ENCODE data around the gene CMPK2. TPM values are rescaled to one million over a fixed set of nuclear protein-coding genes. Genes with fewer than 3 reads are reported as not detected.

CMPK2 gene
- total and polyA plus RNA-seq, 2 donors from 2014 or later, result 2.8 to 4.5 TPM

DNA sequence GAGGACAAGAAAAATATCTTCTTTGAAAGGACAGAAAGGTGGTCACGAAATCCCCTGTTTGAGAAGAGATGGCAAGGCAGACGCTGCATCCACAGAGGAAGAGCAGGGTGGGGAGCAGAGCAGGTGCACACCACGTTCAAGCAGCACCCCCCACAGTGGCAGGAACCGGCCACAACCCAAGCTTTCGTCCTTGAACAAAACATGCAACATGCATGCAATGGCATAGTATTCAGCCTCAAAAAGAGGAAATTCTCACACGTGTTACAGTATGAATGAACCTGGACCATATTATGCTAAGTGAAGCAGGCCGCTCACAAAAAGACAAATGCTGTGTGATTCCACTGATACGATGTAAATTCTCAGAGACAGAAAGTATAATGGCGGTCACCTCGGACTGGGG is 51.4 kb downstream of the CMPK2 start:
- Histone ChIP-seq H3K36me3 (ENCODE audit: control insufficient read depth in 2 of 3, insufficient read depth in 3 of 3, low read length in 3 of 3) (no peaks in the 10 kb centered on the region), H3K27me3 (ENCODE audit: control insufficient read depth, insufficient read depth, low read length) (no peaks in the 10 kb centered on the region), H3K9ac (ENCODE audit: low read length in 3 of 3) (no peak overlapping the region), H3K27ac (ENCODE audit: low read depth in 2 of 2, low read length in 2 of 2) (no peak overlapping the region), H3K4me3 (ENCODE audit: low read length in 3 of 3) (no peak overlapping the region), H3K4me1 (ENCODE audit: control insufficient read depth in 2 of 3, insufficient read depth in 2 of 3, low read depth in 1 of 3, low read length in 3 of 3) (no peaks in the 10 kb centered on the region), H3K9me3 (ENCODE audit: control insufficient read depth in 2 of 3, insufficient read depth in 1 of 3, low read length in 3 of 3) (no peaks in the 10 kb centered on the region)
- DNase-seq (no peak), FAIRE-seq (no peak)
- intact Hi-C loops (cut with DNase I), result no loop called here
- no peak for TF ChIP-seq CTCF (IDR thresholded peaks at IDR 0.05; ENCODE audit: borderline replicate concordance, extremely low read depth, insufficient read depth)

- intact Hi-C loops (cut with DNase I), result no loop called here
- Histone ChIP-seq H3K4me1 (ENCODE audit: control insufficient read depth in 2 of 3, insufficient read depth in 2 of 3, low read depth in 1 of 3, low read length in 3 of 3) (no peaks in the 10 kb centered on the region), H3K4me3 (ENCODE audit: low read length in 3 of 3) (no peak overlapping the region), H3K27me3 (ENCODE audit: control insufficient read depth, insufficient read depth, low read length) (no peaks in the 10 kb centered on the region), H3K36me3 (ENCODE audit: control insufficient read depth in 2 of 3, insufficient read depth in 3 of 3, low read length in 3 of 3) (no peaks in the 10 kb centered on the region), H3K9ac (ENCODE audit: low read length in 3 of 3) (no peak overlapping the region), H3K27ac (ENCODE audit: low read depth in 2 of 2, low read length in 2 of 2) (no peak overlapping the region), H3K9me3 (ENCODE audit: control insufficient read depth in 2 of 3, insufficient read depth in 1 of 3, low read length in 3 of 3) (no peaks in the 10 kb centered on the region)
- FAIRE-seq (no peak), DNase-seq (no peak)
- no peak for TF ChIP-seq CTCF (IDR thresholded peaks at IDR 0.05; ENCODE audit: borderline replicate concordance, extremely low read depth, insufficient read depth)
Measured at GRCh38 chr2:6813573-6813972, 52.1 kb downstream of the CMPK2 start.

- H3K4me3 ChIP-seq (ENCODE audit: low read length in 3 of 3), result no peak overlapping the region
- H3K36me3 ChIP-seq (ENCODE audit: control insufficient read depth in 2 of 3, insufficient read depth in 3 of 3, low read length in 3 of 3), result no peaks in the 10 kb centered on the region
- no peaks in the 10 kb centered on the region for H3K4me1 ChIP-seq (ENCODE audit: control insufficient read depth in 2 of 3, insufficient read depth in 2 of 3, low read depth in 1 of 3, low read length in 3 of 3)
- no peaks in the 10 kb centered on the region for H3K27me3 ChIP-seq (ENCODE audit: control insufficient read depth, insufficient read depth, low read length)
- intact Hi-C loops (cut with DNase I), result no loop called here
- H3K9ac ChIP-seq (ENCODE audit: low read length in 3 of 3), result no peak overlapping the region
- no peak for TF ChIP-seq CTCF (IDR thresholded peaks at IDR 0.05; ENCODE audit: borderline replicate concordance, extremely low read depth, insufficient read depth)
- FAIRE-seq (no peak), DNase-seq (peak in 3 of 5 donors; percentile 24 to 40 (median 26))
- no peak overlapping the region for H3K27ac ChIP-seq (ENCODE audit: low read depth in 2 of 2, low read length in 2 of 2)
- H3K9me3 ChIP-seq (ENCODE audit: control insufficient read depth in 2 of 3, insufficient read depth in 1 of 3, low read length in 3 of 3), result no peaks in the 10 kb centered on the region
Measured at GRCh38 chr2:6812857-6813530, 52.7 kb downstream of the CMPK2 start.

- Histone ChIP-seq H3K27me3 (ENCODE audit: control insufficient read depth, insufficient read depth, low read length) (no peaks in the 10 kb centered on the region), H3K9ac (ENCODE audit: low read length in 3 of 3) (no peak overlapping the region), H3K4me3 (ENCODE audit: low read length in 3 of 3) (no peak overlapping the region), H3K27ac (ENCODE audit: low read depth in 2 of 2, low read length in 2 of 2) (no peak overlapping the region), H3K36me3 (ENCODE audit: control insufficient read depth in 2 of 3, insufficient read depth in 3 of 3, low read length in 3 of 3) (no peaks in the 10 kb centered on the region), H3K9me3 (ENCODE audit: control insufficient read depth in 2 of 3, insufficient read depth in 1 of 3, low read length in 3 of 3) (no peaks in the 10 kb centered on the region), H3K4me1 (ENCODE audit: control insufficient read depth in 2 of 3, insufficient read depth in 2 of 3, low read depth in 1 of 3, low read length in 3 of 3) (no peaks in the 10 kb centered on the region)
- FAIRE-seq (no peak), DNase-seq (no peak)
- no peak for TF ChIP-seq CTCF (IDR thresholded peaks at IDR 0.05; ENCODE audit: borderline replicate concordance, extremely low read depth, insufficient read depth)
- intact Hi-C loops (cut with DNase I), result no loop called here
Measured at GRCh38 chr2:6810961-6811360, 54.7 kb downstream of the CMPK2 start.

All from kidney (tissue), 14 donors.